ENCODE results near the gene L3MBTL4.

- TF ChIP-seq, protein P1, sequence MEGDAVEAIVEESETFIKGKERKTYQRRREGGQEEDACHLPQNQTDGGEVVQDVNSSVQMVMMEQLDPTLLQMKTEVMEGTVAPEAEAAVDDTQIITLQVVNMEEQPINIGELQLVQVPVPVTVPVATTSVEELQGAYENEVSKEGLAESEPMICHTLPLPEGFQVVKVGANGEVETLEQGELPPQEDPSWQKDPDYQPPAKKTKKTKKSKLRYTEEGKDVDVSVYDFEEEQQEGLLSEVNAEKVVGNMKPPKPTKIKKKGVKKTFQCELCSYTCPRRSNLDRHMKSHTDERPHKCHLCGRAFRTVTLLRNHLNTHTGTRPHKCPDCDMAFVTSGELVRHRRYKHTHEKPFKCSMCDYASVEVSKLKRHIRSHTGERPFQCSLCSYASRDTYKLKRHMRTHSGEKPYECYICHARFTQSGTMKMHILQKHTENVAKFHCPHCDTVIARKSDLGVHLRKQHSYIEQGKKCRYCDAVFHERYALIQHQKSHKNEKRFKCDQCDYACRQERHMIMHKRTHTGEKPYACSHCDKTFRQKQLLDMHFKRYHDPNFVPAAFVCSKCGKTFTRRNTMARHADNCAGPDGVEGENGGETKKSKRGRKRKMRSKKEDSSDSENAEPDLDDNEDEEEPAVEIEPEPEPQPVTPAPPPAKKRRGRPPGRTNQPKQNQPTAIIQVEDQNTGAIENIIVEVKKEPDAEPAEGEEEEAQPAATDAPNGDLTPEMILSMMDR (IDR thresholded peaks at IDR 0.05): no peak
- no peak for TF ChIP-seq POLR2A (IDR thresholded peaks at IDR 0.05)
Measured at GRCh38 chr18:6423289-6423688, 8.6 kb upstream of the L3MBTL4 start.
